H1 (cell line): Measurements from ENCODE around the gene RAMACL. TPM values are rescaled to one million over a fixed set of nuclear protein-coding genes. Genes with fewer than 3 reads are reported as not detected.

Source experiments
- CTCF ChIA-PET: fragments of 300-600 bp; sonication (Branson Sonifier 250); formaldehyde crosslinking; loops from one replicate; lab custom pipeline; 2021; ENCODE audit not compliant: partially characterized antibody; lab: Charles Lee
- POLR2A ChIA-PET: fragments of 300-600 bp; sonication (Branson Sonifier 250); formaldehyde crosslinking; loops from one replicate; lab custom pipeline; 2021; ENCODE audit warnings: inconsistent platforms; ENCODE audit not compliant: partially characterized antibody; lab: Charles Lee
- DNase-seq, 2 experiments: peaks; one replicate each; pipeline versions ENCODE4 v3.0.0 to v3.0.0-alpha.2; 2010 to 2022; ENCODE audit warnings: low spot score in 2 of 2, low read depth in 1 of 2, mixed read lengths in 1 of 2
- FAIRE-seq: peaks from 2 replicates; lab custom pipeline; 2011; peaks lifted over from hg19 to GRCh38; lab: Jason Lieb, UNC
- H2AFZ ChIP-seq: 2 replicates; pipeline ENCODE4 v1.8.1; 2012; ENCODE audit warnings: low read length, inconsistent platforms
- H2AK5ac ChIP-seq: 2 replicates; pipeline ENCODE4 v1.6.1; 2013; ENCODE audit warnings: low read depth, low read length
- H2BK120ac ChIP-seq: replicated peaks from 2 replicates; pipeline ENCODE3; 2013; ENCODE audit warnings: low read depth, low read length, inconsistent platforms
- H2BK12ac ChIP-seq: 2 replicates; pipeline ENCODE4 v1.6.1; 2013; ENCODE audit warnings: low read depth, low read length
- H2BK15ac ChIP-seq: 2 replicates; pipeline ENCODE4 v1.6.1; 2013; ENCODE audit warnings: low read length
- H2BK20ac ChIP-seq: 2 replicates; pipeline ENCODE4 v1.6.1; 2013; ENCODE audit warnings: low read length
- H2BK5ac ChIP-seq: 2 replicates; pipeline ENCODE4 v1.6.1; 2013; ENCODE audit warnings: low read depth, low read length
- H3K14ac ChIP-seq: 2 replicates; pipeline ENCODE4 v1.6.1; 2013; ENCODE audit warnings: inconsistent platforms; ENCODE audit not compliant: insufficient read length
- H3K18ac ChIP-seq: 2 replicates; pipeline ENCODE4 v1.6.1; 2013; ENCODE audit warnings: low read length; ENCODE audit errors: extremely low read depth
- H3K23ac ChIP-seq: 2 replicates; pipeline ENCODE4 v1.6.1; 2013; ENCODE audit warnings: inconsistent platforms; ENCODE audit not compliant: insufficient read length
- H3K23me2 ChIP-seq: 2 replicates; pipeline ENCODE4 v1.6.1; 2013; ENCODE audit warnings: low read depth, low read length
- H3K27ac ChIP-seq: 2 replicates; pipeline ENCODE4 v1.6.1; 2011; ENCODE audit warnings: low read depth, low read length, inconsistent platforms
- H3K27me3 ChIP-seq, 4 experiments: replicated peaks in 1 of 4; 1 replicate in 1 of 4; 2 replicates in 3 of 4; pipeline versions ENCODE4 v1.6.1 to v1.8.1; 2011 to 2013; ENCODE audit warnings: low read length in 3 of 4, mild to moderate bottlenecking in 3 of 4, inconsistent platforms in 2 of 4, mixed read lengths in 2 of 4, moderate library complexity in 1 of 4; ENCODE audit not compliant: control insufficient read depth in 3 of 4, insufficient read depth in 3 of 4; ENCODE audit errors: extremely low read depth in 1 of 4
- H3K36me3 ChIP-seq, 4 experiments: 2 replicates each; pipeline versions ENCODE4 v1.6.1 to v1.8.1; 2011 to 2013; ENCODE audit warnings: mild to moderate bottlenecking in 4 of 4, low read length in 3 of 4, moderate library complexity in 2 of 4, control low read depth in 1 of 4, inconsistent platforms in 1 of 4; ENCODE audit not compliant: insufficient read depth in 4 of 4, control insufficient read depth in 2 of 4
- H3K4ac ChIP-seq: replicated peaks from 2 replicates; pipeline ENCODE3; 2013; ENCODE audit warnings: low read length, low read depth, mixed read lengths, inconsistent platforms; ENCODE audit not compliant: insufficient read length
- H3K4me1 ChIP-seq, 4 experiments: replicated peaks in 1 of 4; 1 replicate in 1 of 4; 2 replicates in 3 of 4; pipeline versions ENCODE4 v1.6.1 to v1.8.1; 2011 to 2013; ENCODE audit warnings: low read length in 3 of 4, inconsistent platforms in 2 of 4, mixed read lengths in 1 of 4; ENCODE audit not compliant: insufficient read depth in 4 of 4, control insufficient read depth in 3 of 4
- H3K4me2 ChIP-seq, 2 experiments: 2 replicates each; pipeline versions ENCODE4 v1.6.1 to v1.8.1; 2011 to 2013; ENCODE audit warnings: low read depth in 2 of 2, low read length in 2 of 2, control low read depth in 1 of 2, inconsistent platforms in 1 of 2, mild to moderate bottlenecking in 1 of 2; ENCODE audit not compliant: insufficient read depth in 1 of 2
- H3K4me3 ChIP-seq, 4 experiments: fragments of 200-600, 300-600 bp in 1 of 4; sonication (generic), shearing (Covaris generic), sonication (Bioruptor Twin) in 1 of 4; 2 replicates each; pipeline versions ENCODE4 v1.5.1 to v1.8.1; 2011 to 2016; ENCODE audit warnings: low read length in 4 of 4, low read depth in 3 of 4, control low read depth in 2 of 4, inconsistent platforms in 2 of 4, mild to moderate bottlenecking in 2 of 4, mixed read lengths in 1 of 4, moderate library complexity in 1 of 4; ENCODE audit not compliant: insufficient read depth in 2 of 4; ENCODE audit errors: extremely low read depth in 1 of 4
- H3K56ac ChIP-seq: replicated peaks from 2 replicates; pipeline ENCODE3; 2013; ENCODE audit warnings: low read depth, mild to moderate bottlenecking, mixed read lengths, low read length, inconsistent platforms; ENCODE audit not compliant: insufficient read length
- H3K79me1 ChIP-seq: 2 replicates; pipeline ENCODE4 v1.6.1; 2013; ENCODE audit warnings: low read depth, low read length, control low read depth
- H3K79me2 ChIP-seq, 2 experiments: 2 replicates each; pipeline versions ENCODE4 v1.6.1 to v1.8.1; 2012 to 2013; ENCODE audit warnings: low read length in 2 of 2, mild to moderate bottlenecking in 2 of 2, inconsistent platforms in 1 of 2; ENCODE audit not compliant: insufficient read depth in 2 of 2, control insufficient read depth in 1 of 2
- H3K9ac ChIP-seq, 4 experiments: replicated peaks in 1 of 4; 1 replicate in 1 of 4; 2 replicates in 3 of 4; pipeline versions ENCODE4 v1.6.1 to v1.8.1; 2011 to 2013; ENCODE audit warnings: low read depth in 3 of 4, low read length in 3 of 4, control low read depth in 2 of 4, mild to moderate bottlenecking in 2 of 4, moderate library complexity in 2 of 4, inconsistent platforms in 1 of 4; ENCODE audit errors: extremely low read depth in 1 of 4
- H3K9me3 ChIP-seq, 2 experiments: 2 replicates each; pipeline versions ENCODE4 v1.6.1 to v1.8.1; 2012 to 2013; ENCODE audit warnings: mild to moderate bottlenecking in 2 of 2, moderate library complexity in 2 of 2, control low read depth in 1 of 2, inconsistent platforms in 1 of 2, low read depth in 1 of 2, low read length in 1 of 2, mixed read lengths in 1 of 2; ENCODE audit not compliant: insufficient read depth in 2 of 2
- H4K20me1 ChIP-seq, 2 experiments: replicated peaks in 1 of 2; 2 replicates each; pipeline versions ENCODE3 to v1.8.1; 2011 to 2013; ENCODE audit warnings: inconsistent platforms in 2 of 2, low read length in 2 of 2, mild to moderate bottlenecking in 1 of 2; ENCODE audit not compliant: insufficient read depth in 2 of 2, control insufficient read depth in 1 of 2
- H4K5ac ChIP-seq: 2 replicates; pipeline ENCODE4 v1.6.1; 2013; ENCODE audit warnings: low read length, low read depth, mixed read lengths, inconsistent platforms; ENCODE audit not compliant: insufficient read length
- H4K8ac ChIP-seq: 2 replicates; pipeline ENCODE4 v1.8.0; 2013; ENCODE audit warnings: mild to moderate bottlenecking, moderate library complexity, low read length, inconsistent platforms; ENCODE audit not compliant: insufficient read depth; ENCODE audit errors: extremely low read depth
- H4K91ac ChIP-seq: replicated peaks from 2 replicates; pipeline ENCODE3; 2013; ENCODE audit warnings: low read length, mixed read lengths, inconsistent platforms; ENCODE audit not compliant: insufficient read length
- FOSL1 ChIP-seq: IDR thresholded peaks from 2 replicates; pipeline ENCODE4 v1.6.1; 2011; ENCODE audit warnings: mild to moderate bottlenecking, low read depth, low read length, moderate library complexity; ENCODE audit not compliant: insufficient read depth
- MAX ChIP-seq: IDR thresholded peaks from 2 replicates; pipeline ENCODE4 v1.6.1; 2012; ENCODE audit warnings: inconsistent platforms
- POLR2A ChIP-seq, 2 experiments: IDR thresholded peaks; 1 replicate in 1 of 2; 2 replicates in 1 of 2; pipeline ENCODE4 v1.6.1; 2011; ENCODE audit warnings: low read depth in 2 of 2, low read length in 2 of 2, mild to moderate bottlenecking in 2 of 2; ENCODE audit errors: control extremely low read depth in 1 of 2
- POLR2AphosphoS5 ChIP-seq: IDR thresholded peaks from 2 replicates; pipeline ENCODE4 v1.6.1; 2011; ENCODE audit warnings: low read depth, low read length
- SAP30 ChIP-seq: fragments of 300-600 bp; sonication (generic); IDR thresholded peaks from 2 replicates; pipeline ENCODE4 v1.7.1; 2012; ENCODE audit warnings: low read length, moderate library complexity, mild to moderate bottlenecking, inconsistent platforms; ENCODE audit not compliant: insufficient read depth, insufficient replicate concordance
- SIX5 ChIP-seq: IDR thresholded peaks from 2 replicates; pipeline ENCODE4 v1.6.1; 2011; ENCODE audit warnings: mild to moderate bottlenecking, low read depth, low read length
- SP1 ChIP-seq: IDR thresholded peaks from 2 replicates; pipeline ENCODE4 v1.6.1; 2011; ENCODE audit warnings: low read depth, low read length
- WGBS, 2 experiments: shearing (Covaris generic) in 1 of 2; methylation state at CpG; one replicate each; pipeline versions ENCODE4 v1.1.6 to v1.1.7; 2013 to 2015; ENCODE audit warnings: low lambda C conversion rate in 2 of 2, mixed read lengths in 2 of 2, inconsistent platforms in 1 of 2, low coverage in 1 of 2, missing lambda C conversion rate in 1 of 2; ENCODE audit not compliant: insufficient replicate concordance in 2 of 2, insufficient coverage in 1 of 2, insufficient read length in 1 of 2; ENCODE audit errors: extremely low coverage in 1 of 2, missing lambda C conversion rate in 1 of 2; 5-methylcytosine and 5-hydroxymethylcytosine counted together
- polyA plus RNA-seq, 7 experiments: library from polyadenylated mRNA; depleted of rRNA in 3 of 7; stranded (reverse) in 5 of 7; unstranded in 2 of 7; fragments of >200 nt in 5 of 7; fragments of 200-250 nt in 2 of 7; gene quantifications; 1 replicate in 5 of 7; 2 replicates in 1 of 7; 4 replicates in 1 of 7; pipeline versions ENCODE4 v1.2.1 to v1.2.3, GENCODE V29; 2011 to 2013; ENCODE audit warnings: missing spikeins in 2 of 7, mixed read lengths in 2 of 7
- total RNA-seq: library from RNA; stranded (reverse); fragmentation: NEBNext Ultra II Directional; extraction: Animal tissue kit (Norgen Biotek cat#: 25700); gene quantifications from 2 replicates; pipeline ENCODE4 v1.2.1, GENCODE V29; 2021
- TF ChIP-seq, protein P1 (sequence below): IDR thresholded peaks from 2 replicates; pipeline ENCODE4 v1.6.1; 2011; ENCODE audit warnings: low read depth, mild to moderate bottlenecking, low read length; ENCODE audit not compliant: insufficient read depth
- TF ChIP-seq, protein P2 (sequence below): IDR thresholded peaks from 2 replicates; pipeline ENCODE4 v1.6.1; 2012; ENCODE audit warnings: low read length, inconsistent platforms

Gene RAMACL
- total and polyA plus RNA-seq, 2 of the 8 experiments (the other 6 are each of a cell fraction or from before 2014, with no cell fraction given) = 0.23 to 0.97 TPM

GRCh38 chr6:166540631-166541331 lies 45.7 kb downstream of the RAMACL start:
- Histone ChIP-seq H3K79me1 (peaks cover 3% of the 10 kb centered on the region), H2BK20ac (no peak overlapping the region), H3K9ac (no peak overlapping the region), H2BK12ac (peak overlapping the region; percentile 82), H3K14ac (no peak overlapping the region), H2BK120ac (no peak overlapping the region), H3K18ac (no peak overlapping the region), H3K27me3 (no peaks in the 10 kb centered on the region), H3K4me3 (no peak overlapping the region), H3K56ac (no peak overlapping the region), H2AFZ (no peak overlapping the region), H3K4ac (no peak overlapping the region), H2BK5ac (peak overlapping the region; percentile 31; the same call in 1 of the 2 replicates), H3K9me3 (no peaks in the 10 kb centered on the region), H3K36me3 (peaks cover 0 to 6% (median 0%) of the 10 kb centered on the region in 4 experiments; a peak in 2 of 8 replicates), H3K23ac (no peak overlapping the region), H4K91ac (no peak overlapping the region), H3K4me2 (no peak overlapping the region), H3K79me2 (no peaks in the 10 kb centered on the region; a peak in 1 of 4 replicates), H4K5ac (no peak overlapping the region), H3K27ac (no peak overlapping the region), H2AK5ac (0 out of 2 replicates have a peak overlapping the region, but pooled peaks have one; percentile 33), H3K4me1 (peaks cover 7 to 16% (median 9%) of the 10 kb centered on the region in 4 experiments; a peak in 5 of 7 replicates), H4K20me1 (peaks cover 0 to 2% of the 10 kb centered on the region in 2 experiments), H3K23me2 (no peaks in the 10 kb centered on the region), H2BK15ac (no peak overlapping the region), H4K8ac (no peak overlapping the region)
- FAIRE-seq (no peak), DNase-seq (no peak)
- WGBS, 2 experiments = 85% methylated on average over 17 of the region's 18 CpGs; no CpG with 5 or more reads in 1 of the 2 experiments
- TF ChIP-seq SAP30 (no peak), POLR2A (IDR thresholded peaks at IDR 0.05; ENCODE audit: control extremely low read depth in 1 of 2, low read depth in 2 of 2, low read length in 2 of 2) (no peak), MAX (no peak), SP1 (no peak), POLR2AphosphoS5 (no peak), FOSL1 (no peak), SIX5 (no peak)
- TF ChIP-seq, protein P1, sequence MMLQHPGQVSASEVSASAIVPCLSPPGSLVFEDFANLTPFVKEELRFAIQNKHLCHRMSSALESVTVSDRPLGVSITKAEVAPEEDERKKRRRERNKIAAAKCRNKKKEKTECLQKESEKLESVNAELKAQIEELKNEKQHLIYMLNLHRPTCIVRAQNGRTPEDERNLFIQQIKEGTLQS = no peak
- TF ChIP-seq, protein P2, sequence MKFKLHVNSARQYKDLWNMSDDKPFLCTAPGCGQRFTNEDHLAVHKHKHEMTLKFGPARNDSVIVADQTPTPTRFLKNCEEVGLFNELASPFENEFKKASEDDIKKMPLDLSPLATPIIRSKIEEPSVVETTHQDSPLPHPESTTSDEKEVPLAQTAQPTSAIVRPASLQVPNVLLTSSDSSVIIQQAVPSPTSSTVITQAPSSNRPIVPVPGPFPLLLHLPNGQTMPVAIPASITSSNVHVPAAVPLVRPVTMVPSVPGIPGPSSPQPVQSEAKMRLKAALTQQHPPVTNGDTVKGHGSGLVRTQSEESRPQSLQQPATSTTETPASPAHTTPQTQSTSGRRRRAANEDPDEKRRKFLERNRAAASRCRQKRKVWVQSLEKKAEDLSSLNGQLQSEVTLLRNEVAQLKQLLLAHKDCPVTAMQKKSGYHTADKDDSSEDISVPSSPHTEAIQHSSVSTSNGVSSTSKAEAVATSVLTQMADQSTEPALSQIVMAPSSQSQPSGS = no peak
- ChIA-PET CTCF (interaction anchor here (0.7 kb wide), 2 partner anchors 9 to 14 kb away, joined by 3 to 4 read pairs; no protein-coding TSS in a partner anchor), POLR2A (interaction anchor here (1.1 to 1.7 kb wide), 3 partner anchors 15 to 85 kb away, joined by 3 to 5 read pairs (median 3); no protein-coding TSS in a partner anchor)
